Fibroblast of peridontal ligament (primary cell): ENCODE results near the gene FBXL13.
A peak's percentile ranks its signal among the peaks of the same experiment; 100 is the strongest.
"Not testable (repeated sequence)": the region's sequence is repeated elsewhere in the genome, so short reads cannot be mapped to it uniquely, and the experiment has no call there.

ENCODE experiments used
- DNase-seq: peaks from one replicate; pipeline ENCODE4 v3.0.0-alpha.2; 2010; ENCODE audit errors: extremely low read depth

FBXL13 gene

DNA sequence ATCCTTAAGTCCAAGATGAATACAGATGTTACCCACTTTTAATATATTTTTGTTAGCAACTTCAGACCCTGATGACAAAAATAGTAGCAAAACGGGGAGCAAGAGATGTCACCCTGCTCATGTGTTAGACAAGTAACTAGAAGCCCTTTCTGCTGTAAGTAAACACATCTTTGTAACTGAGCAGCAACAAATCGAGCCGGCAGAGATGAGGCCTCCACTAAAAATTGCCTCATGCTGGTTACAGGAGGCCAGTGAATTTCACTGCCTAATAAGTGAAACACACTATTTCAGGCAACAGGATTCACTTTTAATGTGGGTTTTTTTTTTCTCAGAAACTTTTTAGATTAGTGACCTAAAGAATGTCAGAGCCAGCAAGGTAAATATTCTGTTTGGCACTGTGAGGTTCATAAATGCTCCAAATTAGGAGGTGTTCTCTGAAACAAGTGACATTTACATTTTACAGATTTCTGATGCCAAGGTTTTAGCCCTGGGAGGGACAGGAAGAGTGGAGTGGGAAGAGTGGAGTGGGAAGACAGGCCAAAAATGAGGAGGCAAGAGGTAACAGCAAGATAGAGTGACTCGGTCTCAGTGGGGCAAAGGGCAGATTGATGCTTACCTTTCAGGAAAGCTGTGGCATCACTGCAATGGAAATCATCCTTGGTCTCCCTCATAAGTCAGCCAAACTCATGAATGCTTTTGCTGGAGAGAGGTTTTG is 215.4 kb downstream of the FBXL13 start:
- DNase-seq: peak; percentile 40

- peak; percentile 53 for DNase-seq
Observed at GRCh38 chr7:102856036-102856435, 218.6 kb downstream of the FBXL13 start.

DNA sequence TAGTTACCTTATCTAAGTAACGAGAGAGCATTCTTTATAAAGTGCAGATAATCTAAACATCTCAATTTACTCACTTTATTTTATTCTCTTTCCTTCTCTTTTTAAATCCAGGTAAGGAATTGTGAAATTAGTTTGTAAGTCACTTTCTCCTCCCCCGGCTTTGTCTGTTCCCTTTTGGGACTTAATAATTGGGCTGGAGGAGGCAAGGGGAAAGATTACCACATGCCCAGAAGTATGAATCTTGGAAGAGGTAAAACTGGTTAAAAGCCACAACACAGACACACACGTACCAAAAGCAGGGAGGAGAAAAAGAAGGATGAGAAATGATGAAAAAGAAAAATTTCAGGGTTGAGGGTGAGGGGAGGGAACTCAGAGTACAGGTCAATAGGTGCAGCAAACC is 225.1 kb downstream of the FBXL13 start:
- DNase-seq: no peak

GRCh38 chr7:102849079-102849478 is 225.5 kb downstream of the FBXL13 start:
- DNase-seq: peak; percentile 90

GRCh38 chr7:102845346-102845745 is 229.2 kb downstream of the FBXL13 start:
- DNase-seq: no peak

DNA sequence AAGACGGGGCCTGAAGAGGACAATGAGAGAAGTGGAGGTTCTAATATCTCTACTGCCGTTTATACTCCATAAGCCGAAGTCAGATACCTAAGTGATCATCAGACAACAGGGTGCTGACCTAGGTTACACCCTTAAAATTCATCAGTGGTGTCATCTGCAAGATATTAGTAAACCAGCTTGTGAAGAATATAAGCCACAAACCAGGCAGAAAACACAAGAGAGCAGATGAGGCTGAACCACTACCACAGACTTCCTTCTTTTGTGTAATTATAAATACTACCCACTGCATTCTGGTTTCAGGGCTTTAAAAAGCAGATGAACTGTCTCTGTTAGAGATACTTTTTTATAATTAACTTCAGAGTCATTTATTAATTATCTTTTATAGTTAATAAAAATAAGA is 230.7 kb downstream of the FBXL13 start:
- no peak for DNase-seq

- no peak for DNase-seq
Observed at GRCh38 chr7:102842284-102842683, 232.3 kb downstream of the FBXL13 start.

DNA sequence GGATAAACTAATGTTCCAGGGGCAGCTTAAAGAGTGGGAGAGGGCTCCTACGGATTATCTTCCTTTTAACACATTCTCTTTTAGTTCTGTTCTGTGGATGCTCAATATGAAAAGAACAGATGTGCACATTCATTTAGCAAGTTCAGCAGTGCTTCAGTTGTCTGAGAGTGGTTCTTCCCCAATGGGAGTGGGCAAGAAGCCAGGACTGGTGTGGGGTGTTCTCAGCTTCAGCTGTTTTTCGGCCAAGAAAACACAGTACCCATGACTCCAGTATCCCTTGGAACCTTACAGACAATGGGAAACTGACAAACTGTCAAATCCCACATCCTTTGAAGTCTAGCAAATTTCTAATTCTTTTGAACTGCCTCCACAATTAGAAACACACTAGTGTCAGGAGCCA is 233.3 kb downstream of the FBXL13 start:
- DNase-seq: no peak

DNA sequence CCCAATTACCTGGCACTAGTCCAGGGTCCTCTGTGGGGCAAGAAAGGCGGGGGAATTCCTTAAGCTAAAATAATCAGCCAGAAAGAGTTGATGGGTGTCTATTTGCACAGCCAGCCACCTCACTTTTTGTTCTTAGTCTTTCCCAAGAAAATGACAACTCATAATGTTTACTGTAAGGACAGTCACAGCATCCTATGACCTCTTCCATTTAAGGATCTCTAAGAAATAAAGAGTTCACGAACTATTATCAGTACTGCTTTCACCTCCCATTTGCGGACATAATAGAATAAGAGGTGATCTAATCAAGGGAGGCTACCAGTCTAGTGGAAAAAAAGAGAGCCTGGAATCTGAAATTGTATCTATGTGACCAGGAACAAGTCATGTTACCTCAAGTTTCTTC is 234.2 kb downstream of the FBXL13 start:
- no peak for DNase-seq

DNA sequence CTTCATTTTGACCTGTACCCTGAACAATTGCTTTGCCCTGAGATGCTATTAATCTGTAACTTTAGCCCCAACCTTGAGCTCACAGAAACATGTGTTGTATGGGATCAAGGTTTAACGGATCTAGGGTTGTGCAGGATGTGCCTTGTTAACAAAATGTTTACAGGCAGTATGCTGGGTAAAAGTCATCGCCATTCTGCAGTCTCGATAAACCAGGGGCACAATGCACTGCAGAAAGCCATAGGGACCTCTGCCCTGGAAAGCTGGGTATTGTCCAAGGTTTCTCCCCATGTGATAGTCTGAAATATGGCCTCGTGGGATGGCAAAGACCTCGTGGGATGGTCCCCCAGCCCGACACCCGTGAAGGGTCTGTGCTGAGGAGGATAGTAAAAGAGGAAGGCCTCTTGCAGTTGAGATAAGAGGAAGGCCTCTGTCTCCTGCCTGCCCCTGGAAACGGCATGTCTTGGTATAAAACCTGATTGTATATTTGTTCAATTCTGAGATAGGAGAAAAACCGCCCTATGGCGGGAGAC is 236.0 kb downstream of the FBXL13 start:
- DNase-seq: not testable (repeated sequence)

DNA sequence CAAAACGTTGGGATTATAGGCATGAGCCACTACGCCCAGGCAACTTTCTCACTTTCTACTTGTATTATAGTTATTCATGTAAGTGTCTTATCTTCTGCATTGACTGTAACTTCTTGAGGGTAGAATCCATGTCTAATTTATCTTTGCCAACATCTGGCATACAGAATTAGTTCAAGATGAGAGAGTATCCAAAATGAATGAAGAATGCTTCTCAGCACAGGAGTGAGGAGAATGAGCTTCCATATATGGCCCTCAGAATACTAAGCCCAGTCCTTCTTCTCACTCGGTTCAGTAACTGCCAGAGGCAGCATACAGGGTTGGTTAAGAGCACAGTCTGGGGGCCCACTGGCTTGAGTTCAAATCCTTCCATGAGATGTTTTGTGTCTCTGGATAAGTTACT is 236.8 kb downstream of the FBXL13 start:
- DNase-seq: no peak

DNA sequence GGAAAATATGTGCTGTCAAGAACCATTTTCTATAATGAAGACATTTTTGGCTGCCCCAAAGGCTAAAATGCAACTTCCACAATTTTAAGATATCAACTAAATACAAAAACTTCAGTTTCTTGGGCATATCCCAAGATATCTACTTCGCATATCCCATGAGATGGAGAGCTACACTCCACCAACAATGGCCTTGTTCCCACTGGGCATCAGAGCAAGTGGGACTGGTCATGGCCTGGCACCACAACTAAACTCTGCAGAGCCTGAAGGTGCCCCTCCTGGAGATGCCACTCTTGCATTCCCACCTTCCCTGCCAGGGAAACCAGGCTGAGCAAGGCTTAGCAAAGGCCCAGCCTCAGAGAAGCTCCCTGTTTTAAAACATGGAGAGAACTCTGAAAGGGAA is 237.6 kb downstream of the FBXL13 start:
- DNase-seq: no peak

- peak; percentile 81 for DNase-seq
Observed at GRCh38 chr7:102836191-102836919, 238.2 kb downstream of the FBXL13 start.

DNA sequence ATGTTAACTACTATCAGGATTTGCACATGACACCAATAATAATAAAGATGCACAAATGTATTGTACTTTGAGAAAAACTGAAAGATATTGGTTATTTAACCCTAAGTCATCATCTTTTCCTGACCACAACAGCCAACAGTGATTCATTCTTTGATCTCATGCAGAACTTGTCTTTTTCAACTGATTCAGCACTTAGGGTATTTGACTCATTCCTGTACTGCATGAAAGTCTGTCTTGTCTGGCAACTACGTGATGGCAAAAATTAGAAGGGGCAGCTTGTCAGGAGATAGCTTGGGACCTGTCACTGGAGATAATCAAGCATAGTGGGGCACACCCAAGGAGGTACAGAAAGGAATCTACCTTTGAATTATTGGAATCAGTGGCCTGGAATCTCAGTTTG is 239.6 kb downstream of the FBXL13 start:
- peak; percentile 86 for DNase-seq

GRCh38 chr7:102834466-102834865 is 240.1 kb downstream of the FBXL13 start:
- no peak for DNase-seq

DNA sequence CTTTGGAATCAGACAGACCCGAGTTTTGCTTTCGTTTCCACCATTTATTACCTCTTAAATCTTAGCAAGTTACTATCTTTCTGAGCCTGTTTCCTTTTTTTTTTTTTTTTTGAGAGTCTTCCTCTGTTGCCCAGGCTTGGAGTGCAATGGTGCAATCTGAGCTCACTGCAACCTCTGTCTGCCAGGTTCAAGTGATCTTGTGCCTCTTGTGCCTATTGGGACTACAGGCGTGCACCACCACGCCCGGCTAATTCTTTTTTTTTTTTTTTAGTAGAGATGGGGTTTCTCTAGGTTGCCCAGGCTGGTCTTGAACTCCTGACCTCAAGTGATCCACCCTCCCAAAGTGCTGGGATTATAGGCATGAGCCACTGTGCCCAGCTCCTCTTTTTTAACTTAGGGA is 241.3 kb downstream of the FBXL13 start:
- DNase-seq: no peak

DNA sequence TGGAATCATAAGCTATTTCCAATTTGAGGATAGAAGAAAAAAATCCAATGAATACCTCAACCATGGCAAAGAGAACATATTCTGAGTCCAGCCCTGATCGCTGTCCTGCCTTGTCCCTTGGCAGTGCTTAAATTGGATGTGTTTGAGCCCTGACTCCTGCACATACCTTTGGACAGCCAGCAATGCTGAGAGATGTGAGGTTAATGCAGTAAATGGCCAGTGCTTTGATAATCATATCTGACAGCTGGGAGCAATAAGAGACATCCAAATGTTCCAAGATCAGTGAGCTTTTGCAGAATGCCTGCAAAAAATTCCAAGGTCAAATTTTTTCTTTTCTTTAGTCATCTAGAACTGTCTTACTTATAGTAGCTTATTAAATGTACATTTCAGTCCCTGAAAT is 241.9 kb downstream of the FBXL13 start:
- no peak for DNase-seq

- peak; percentile 73 for DNase-seq
Observed at GRCh38 chr7:102830197-102830596, 244.4 kb downstream of the FBXL13 start.

- no peak for DNase-seq
Observed at GRCh38 chr7:102829075-102829474, 245.5 kb downstream of the FBXL13 start.

- peak; percentile 80 for DNase-seq
Observed at GRCh38 chr7:102828286-102828685, 246.3 kb downstream of the FBXL13 start.

DNA sequence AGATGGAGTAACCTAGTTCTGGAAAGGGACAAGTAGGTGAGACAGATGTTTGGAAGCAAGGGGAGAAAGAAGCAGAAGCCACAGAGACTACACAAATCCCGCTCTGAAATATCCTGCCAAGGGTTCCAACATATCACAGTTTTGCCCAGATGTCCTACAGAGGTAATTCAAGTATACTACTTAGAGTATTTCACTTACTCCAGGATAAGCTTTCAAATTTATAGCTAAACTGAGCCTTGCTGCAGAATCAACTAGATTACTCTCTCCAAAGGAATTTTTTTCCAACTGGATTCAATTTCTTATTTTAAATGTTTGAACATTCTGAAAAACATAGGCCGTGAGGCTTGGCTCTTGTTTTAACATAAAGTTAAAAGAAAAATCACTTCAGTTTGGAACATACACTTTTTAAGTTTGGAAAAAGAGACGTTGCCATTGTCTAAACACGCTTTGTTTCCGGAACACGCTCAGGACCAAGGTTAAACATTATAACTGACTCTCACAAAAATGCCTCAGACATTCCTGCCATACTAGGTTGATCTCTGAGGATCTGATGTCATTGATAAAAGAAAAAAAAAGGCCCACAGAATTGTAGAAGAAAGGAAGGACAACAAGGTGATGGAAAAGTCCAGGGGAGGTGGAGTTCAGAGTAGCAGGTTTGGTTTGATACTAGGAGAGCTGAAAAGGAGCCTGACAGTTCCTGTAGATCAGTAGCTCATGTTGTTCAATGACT is 251.0 kb downstream of the FBXL13 start:
- peak; percentile 28 for DNase-seq

DNA sequence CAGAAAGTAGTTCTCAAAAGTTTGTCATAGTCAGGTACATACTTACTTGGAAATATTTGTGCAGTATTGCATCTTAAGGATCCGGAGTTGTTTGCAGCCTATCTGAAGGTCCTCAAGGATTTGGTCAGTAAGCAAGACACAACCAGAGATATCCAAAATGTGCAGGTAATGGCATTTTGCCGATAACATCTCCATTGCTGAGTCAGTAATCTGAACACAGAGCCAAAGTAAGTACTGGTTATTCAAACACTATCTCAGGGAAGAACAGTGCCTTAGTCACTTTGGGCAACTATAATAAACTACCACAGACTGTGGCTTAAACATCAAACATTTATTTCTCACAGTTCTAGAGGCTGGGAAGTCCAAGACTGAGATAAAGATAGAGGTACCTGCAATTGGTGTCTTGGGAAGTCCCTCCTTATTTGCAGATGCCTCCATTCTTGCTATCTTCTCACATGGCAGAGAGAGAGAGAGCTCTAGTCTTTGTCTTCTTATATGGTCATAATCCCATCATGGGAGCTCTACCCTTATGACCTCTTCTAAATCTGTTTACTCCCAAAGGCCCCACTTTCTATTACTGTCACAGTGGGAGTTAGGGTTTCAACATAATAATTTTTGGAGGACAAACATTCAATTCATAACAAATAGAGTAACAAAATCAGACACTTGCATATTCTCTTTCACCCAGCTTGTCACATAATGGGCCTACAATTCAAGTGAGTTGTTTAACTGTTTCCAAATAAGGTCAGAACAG is 252.4 kb downstream of the FBXL13 start:
- no peak for DNase-seq
